H1 (cell line): ENCODE results near the gene MAGI1. TPM values are rescaled to one million over a fixed set of nuclear protein-coding genes. Genes with fewer than 3 reads are reported as not detected.

ENCODE experiments used
- CTCF ChIA-PET: fragments of 300-600 bp; sonication (Branson Sonifier 250); formaldehyde crosslinking; loops from one replicate; lab custom pipeline; 2021; ENCODE audit not compliant: partially characterized antibody; lab: Charles Lee
- POLR2A ChIA-PET: fragments of 300-600 bp; sonication (Branson Sonifier 250); formaldehyde crosslinking; loops from one replicate; lab custom pipeline; 2021; ENCODE audit warnings: inconsistent platforms; ENCODE audit not compliant: partially characterized antibody; lab: Charles Lee
- DNase-seq, 2 experiments: peaks; one replicate each; pipeline versions ENCODE4 v3.0.0 to v3.0.0-alpha.2; 2010 to 2022; ENCODE audit warnings: low spot score in 2 of 2, low read depth in 1 of 2, mixed read lengths in 1 of 2
- FAIRE-seq: peaks from 2 replicates; lab custom pipeline; 2011; peaks lifted over from hg19 to GRCh38; lab: Jason Lieb, UNC
- H2AFZ ChIP-seq: 2 replicates; pipeline ENCODE4 v1.8.1; 2012; ENCODE audit warnings: low read length, inconsistent platforms
- H2AK5ac ChIP-seq: 2 replicates; pipeline ENCODE4 v1.6.1; 2013; ENCODE audit warnings: low read depth, low read length
- H2BK120ac ChIP-seq: replicated peaks from 2 replicates; pipeline ENCODE3; 2013; ENCODE audit warnings: low read depth, low read length, inconsistent platforms
- H2BK12ac ChIP-seq: 2 replicates; pipeline ENCODE4 v1.6.1; 2013; ENCODE audit warnings: low read depth, low read length
- H2BK15ac ChIP-seq: 2 replicates; pipeline ENCODE4 v1.6.1; 2013; ENCODE audit warnings: low read length
- H2BK20ac ChIP-seq: 2 replicates; pipeline ENCODE4 v1.6.1; 2013; ENCODE audit warnings: low read length
- H2BK5ac ChIP-seq: 2 replicates; pipeline ENCODE4 v1.6.1; 2013; ENCODE audit warnings: low read depth, low read length
- H3K14ac ChIP-seq: 2 replicates; pipeline ENCODE4 v1.6.1; 2013; ENCODE audit warnings: inconsistent platforms; ENCODE audit not compliant: insufficient read length
- H3K18ac ChIP-seq: 2 replicates; pipeline ENCODE4 v1.6.1; 2013; ENCODE audit warnings: low read length; ENCODE audit errors: extremely low read depth
- H3K23ac ChIP-seq: 2 replicates; pipeline ENCODE4 v1.6.1; 2013; ENCODE audit warnings: inconsistent platforms; ENCODE audit not compliant: insufficient read length
- H3K23me2 ChIP-seq: 2 replicates; pipeline ENCODE4 v1.6.1; 2013; ENCODE audit warnings: low read depth, low read length
- H3K27ac ChIP-seq: 2 replicates; pipeline ENCODE4 v1.6.1; 2011; ENCODE audit warnings: low read depth, low read length, inconsistent platforms
- H3K27me3 ChIP-seq, 4 experiments: replicated peaks in 1 of 4; 1 replicate in 1 of 4; 2 replicates in 3 of 4; pipeline versions ENCODE4 v1.6.1 to v1.8.1; 2011 to 2013; ENCODE audit warnings: low read length in 3 of 4, mild to moderate bottlenecking in 3 of 4, inconsistent platforms in 2 of 4, mixed read lengths in 2 of 4, moderate library complexity in 1 of 4; ENCODE audit not compliant: control insufficient read depth in 3 of 4, insufficient read depth in 3 of 4; ENCODE audit errors: extremely low read depth in 1 of 4
- H3K36me3 ChIP-seq, 4 experiments: 2 replicates each; pipeline versions ENCODE4 v1.6.1 to v1.8.1; 2011 to 2013; ENCODE audit warnings: mild to moderate bottlenecking in 4 of 4, low read length in 3 of 4, moderate library complexity in 2 of 4, control low read depth in 1 of 4, inconsistent platforms in 1 of 4; ENCODE audit not compliant: insufficient read depth in 4 of 4, control insufficient read depth in 2 of 4
- H3K4ac ChIP-seq: replicated peaks from 2 replicates; pipeline ENCODE3; 2013; ENCODE audit warnings: low read length, low read depth, mixed read lengths, inconsistent platforms; ENCODE audit not compliant: insufficient read length
- H3K4me1 ChIP-seq, 4 experiments: replicated peaks in 1 of 4; 1 replicate in 1 of 4; 2 replicates in 3 of 4; pipeline versions ENCODE4 v1.6.1 to v1.8.1; 2011 to 2013; ENCODE audit warnings: low read length in 3 of 4, inconsistent platforms in 2 of 4, mixed read lengths in 1 of 4; ENCODE audit not compliant: insufficient read depth in 4 of 4, control insufficient read depth in 3 of 4
- H3K4me2 ChIP-seq, 2 experiments: 2 replicates each; pipeline versions ENCODE4 v1.6.1 to v1.8.1; 2011 to 2013; ENCODE audit warnings: low read depth in 2 of 2, low read length in 2 of 2, control low read depth in 1 of 2, inconsistent platforms in 1 of 2, mild to moderate bottlenecking in 1 of 2; ENCODE audit not compliant: insufficient read depth in 1 of 2
- H3K4me3 ChIP-seq, 4 experiments: fragments of 200-600, 300-600 bp in 1 of 4; sonication (generic), shearing (Covaris generic), sonication (Bioruptor Twin) in 1 of 4; 2 replicates each; pipeline versions ENCODE4 v1.5.1 to v1.8.1; 2011 to 2016; ENCODE audit warnings: low read length in 4 of 4, low read depth in 3 of 4, control low read depth in 2 of 4, inconsistent platforms in 2 of 4, mild to moderate bottlenecking in 2 of 4, mixed read lengths in 1 of 4, moderate library complexity in 1 of 4; ENCODE audit not compliant: insufficient read depth in 2 of 4; ENCODE audit errors: extremely low read depth in 1 of 4
- H3K56ac ChIP-seq: replicated peaks from 2 replicates; pipeline ENCODE3; 2013; ENCODE audit warnings: low read depth, mild to moderate bottlenecking, mixed read lengths, low read length, inconsistent platforms; ENCODE audit not compliant: insufficient read length
- H3K79me1 ChIP-seq: 2 replicates; pipeline ENCODE4 v1.6.1; 2013; ENCODE audit warnings: low read depth, low read length, control low read depth
- H3K79me2 ChIP-seq, 2 experiments: 2 replicates each; pipeline versions ENCODE4 v1.6.1 to v1.8.1; 2012 to 2013; ENCODE audit warnings: low read length in 2 of 2, mild to moderate bottlenecking in 2 of 2, inconsistent platforms in 1 of 2; ENCODE audit not compliant: insufficient read depth in 2 of 2, control insufficient read depth in 1 of 2
- H3K9ac ChIP-seq, 4 experiments: replicated peaks in 1 of 4; 1 replicate in 1 of 4; 2 replicates in 3 of 4; pipeline versions ENCODE4 v1.6.1 to v1.8.1; 2011 to 2013; ENCODE audit warnings: low read depth in 3 of 4, low read length in 3 of 4, control low read depth in 2 of 4, mild to moderate bottlenecking in 2 of 4, moderate library complexity in 2 of 4, inconsistent platforms in 1 of 4; ENCODE audit errors: extremely low read depth in 1 of 4
- H3K9me3 ChIP-seq, 2 experiments: 2 replicates each; pipeline versions ENCODE4 v1.6.1 to v1.8.1; 2012 to 2013; ENCODE audit warnings: mild to moderate bottlenecking in 2 of 2, moderate library complexity in 2 of 2, control low read depth in 1 of 2, inconsistent platforms in 1 of 2, low read depth in 1 of 2, low read length in 1 of 2, mixed read lengths in 1 of 2; ENCODE audit not compliant: insufficient read depth in 2 of 2
- H4K20me1 ChIP-seq, 2 experiments: replicated peaks in 1 of 2; 2 replicates each; pipeline versions ENCODE3 to v1.8.1; 2011 to 2013; ENCODE audit warnings: inconsistent platforms in 2 of 2, low read length in 2 of 2, mild to moderate bottlenecking in 1 of 2; ENCODE audit not compliant: insufficient read depth in 2 of 2, control insufficient read depth in 1 of 2
- H4K5ac ChIP-seq: 2 replicates; pipeline ENCODE4 v1.6.1; 2013; ENCODE audit warnings: low read length, low read depth, mixed read lengths, inconsistent platforms; ENCODE audit not compliant: insufficient read length
- H4K8ac ChIP-seq: 2 replicates; pipeline ENCODE4 v1.8.0; 2013; ENCODE audit warnings: mild to moderate bottlenecking, moderate library complexity, low read length, inconsistent platforms; ENCODE audit not compliant: insufficient read depth; ENCODE audit errors: extremely low read depth
- H4K91ac ChIP-seq: replicated peaks from 2 replicates; pipeline ENCODE3; 2013; ENCODE audit warnings: low read length, mixed read lengths, inconsistent platforms; ENCODE audit not compliant: insufficient read length
- ASH2L ChIP-seq: fragments of 200-600, 300-600 bp; sonication (generic); IDR thresholded peaks from one replicate; pipeline ENCODE4 v1.7.1; 2017; ENCODE audit warnings: low read length
- ATF3 ChIP-seq: IDR thresholded peaks from 2 replicates; pipeline ENCODE4 v1.6.1; 2011; ENCODE audit warnings: low read depth, mild to moderate bottlenecking, low read length; ENCODE audit not compliant: insufficient read depth
- CHD2 ChIP-seq: IDR thresholded peaks from 2 replicates; pipeline ENCODE4 v1.6.1; 2012; ENCODE audit warnings: low read length, improper control_type of control experiment
- FOSL1 ChIP-seq: IDR thresholded peaks from 2 replicates; pipeline ENCODE4 v1.6.1; 2011; ENCODE audit warnings: mild to moderate bottlenecking, low read depth, low read length, moderate library complexity; ENCODE audit not compliant: insufficient read depth
- SIRT6 ChIP-seq: IDR thresholded peaks from one replicate; pipeline ENCODE4 v1.7.1; 2012; ENCODE audit warnings: low read length, inconsistent platforms
- WGBS, 2 experiments: shearing (Covaris generic) in 1 of 2; methylation state at CpG; one replicate each; pipeline versions ENCODE4 v1.1.6 to v1.1.7; 2013 to 2015; ENCODE audit warnings: low lambda C conversion rate in 2 of 2, mixed read lengths in 2 of 2, inconsistent platforms in 1 of 2, low coverage in 1 of 2, missing lambda C conversion rate in 1 of 2; ENCODE audit not compliant: insufficient replicate concordance in 2 of 2, insufficient coverage in 1 of 2, insufficient read length in 1 of 2; ENCODE audit errors: extremely low coverage in 1 of 2, missing lambda C conversion rate in 1 of 2; 5-methylcytosine and 5-hydroxymethylcytosine counted together
- polyA plus RNA-seq, 7 experiments: library from polyadenylated mRNA; depleted of rRNA in 3 of 7; stranded (reverse) in 5 of 7; unstranded in 2 of 7; fragments of >200 nt in 5 of 7; fragments of 200-250 nt in 2 of 7; gene quantifications; 1 replicate in 5 of 7; 2 replicates in 1 of 7; 4 replicates in 1 of 7; pipeline versions ENCODE4 v1.2.1 to v1.2.3, GENCODE V29; 2011 to 2013; ENCODE audit warnings: missing spikeins in 2 of 7, mixed read lengths in 2 of 7
- total RNA-seq: library from RNA; stranded (reverse); fragmentation: NEBNext Ultra II Directional; extraction: Animal tissue kit (Norgen Biotek cat#: 25700); gene quantifications from 2 replicates; pipeline ENCODE4 v1.2.1, GENCODE V29; 2021

MAGI1 gene
- total and polyA plus RNA-seq, 2 of the 8 experiments (the other 6 are each of a cell fraction or from before 2014, with no cell fraction given), result 19.8 to 78.0 TPM

DNA sequence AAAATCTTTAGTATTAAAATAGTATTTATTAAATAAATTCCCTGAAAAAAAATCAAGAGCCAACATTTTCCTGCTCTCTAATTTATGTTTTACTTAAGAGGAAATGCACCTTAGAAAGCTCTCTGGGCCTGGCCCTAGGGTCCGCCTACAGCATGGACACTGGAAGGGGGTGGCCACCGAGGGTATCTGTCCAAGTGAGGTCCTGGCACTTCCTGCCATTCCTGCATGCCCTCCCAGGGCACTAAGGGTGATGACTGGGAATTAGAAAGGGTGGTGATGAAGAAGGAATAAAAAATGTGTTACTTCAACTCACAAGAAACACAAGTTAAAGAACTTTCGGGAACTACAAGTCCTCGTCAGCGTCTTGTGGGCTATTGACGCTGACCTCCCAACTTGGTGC is 92.8 kb downstream of the MAGI1 start:
- TF ChIP-seq ASH2L (no peak), FOSL1 (no peak), SIRT6 (no peak), ATF3 (no peak), CHD2 (no peak)
- FAIRE-seq, result no peak

More for the DNA sequence above, 92.8 kb downstream of the MAGI1 start:
- no peak overlapping the region for H2BK120ac ChIP-seq
- no peaks in the 10 kb centered on the region for H3K9me3 ChIP-seq
- ChIA-PET CTCF (interaction anchor here (1.1 to 2.1 kb wide), 4 partner anchors 8 to 426 kb away, joined by 3 to 5 read pairs (median 4); no protein-coding TSS in a partner anchor), POLR2A (no interaction called here)
- H3K23me2 ChIP-seq, result no peaks in the 10 kb centered on the region
- H3K4me2 ChIP-seq, result no peak overlapping the region
- no peaks in the 10 kb centered on the region for H3K36me3 ChIP-seq
- peaks cover 7 to 18% (median 13%) of the 10 kb centered on the region in 4 experiments for H3K4me1 ChIP-seq
- H2BK20ac ChIP-seq, result no peak overlapping the region
- H3K79me2 ChIP-seq, result peaks cover 3 to 41% of the 10 kb centered on the region in 2 experiments; a peak in 3 of 4 replicates
- DNase-seq, result no peak
- H3K18ac ChIP-seq, result no peak overlapping the region
- H2AFZ ChIP-seq, result no peak overlapping the region
- no peak overlapping the region for H2BK15ac ChIP-seq
- H3K27ac ChIP-seq, result no peak overlapping the region
- no peak overlapping the region for H3K56ac ChIP-seq
- no peak overlapping the region for H4K8ac ChIP-seq
- H3K14ac ChIP-seq, result no peak overlapping the region
- H4K20me1 ChIP-seq, result peaks cover 0 to 5% of the 10 kb centered on the region in 2 experiments
- H2BK5ac ChIP-seq, result no peak overlapping the region
- no peak overlapping the region for H3K9ac ChIP-seq
- no peak overlapping the region for H3K4ac ChIP-seq
- H2BK12ac ChIP-seq, result no peak overlapping the region; the same call in 1 of the 2 replicates
- H2AK5ac ChIP-seq, result no peak overlapping the region
- 86% methylated on average over 6 of the region's 6 CpGs; no CpG with 5 or more reads in 1 of the 2 experiments for WGBS, 2 experiments
- H3K79me1 ChIP-seq, result no peaks in the 10 kb centered on the region; the same call in none of the 2 replicates
- no peak overlapping the region for H3K23ac ChIP-seq
- no peak overlapping the region for H4K5ac ChIP-seq
- no peaks in the 10 kb centered on the region for H3K27me3 ChIP-seq
- no peak overlapping the region for H3K4me3 ChIP-seq
- H4K91ac ChIP-seq, result no peak overlapping the region
